Measurements from ENCODE around the gene JPH3. TPM values are rescaled to one million over a fixed set of nuclear protein-coding genes. Genes with fewer than 3 reads are reported as not detected.

JPH3 gene
- total and polyA plus RNA-seq, 2 experiments from 2014 or later, result not detected

DNA sequence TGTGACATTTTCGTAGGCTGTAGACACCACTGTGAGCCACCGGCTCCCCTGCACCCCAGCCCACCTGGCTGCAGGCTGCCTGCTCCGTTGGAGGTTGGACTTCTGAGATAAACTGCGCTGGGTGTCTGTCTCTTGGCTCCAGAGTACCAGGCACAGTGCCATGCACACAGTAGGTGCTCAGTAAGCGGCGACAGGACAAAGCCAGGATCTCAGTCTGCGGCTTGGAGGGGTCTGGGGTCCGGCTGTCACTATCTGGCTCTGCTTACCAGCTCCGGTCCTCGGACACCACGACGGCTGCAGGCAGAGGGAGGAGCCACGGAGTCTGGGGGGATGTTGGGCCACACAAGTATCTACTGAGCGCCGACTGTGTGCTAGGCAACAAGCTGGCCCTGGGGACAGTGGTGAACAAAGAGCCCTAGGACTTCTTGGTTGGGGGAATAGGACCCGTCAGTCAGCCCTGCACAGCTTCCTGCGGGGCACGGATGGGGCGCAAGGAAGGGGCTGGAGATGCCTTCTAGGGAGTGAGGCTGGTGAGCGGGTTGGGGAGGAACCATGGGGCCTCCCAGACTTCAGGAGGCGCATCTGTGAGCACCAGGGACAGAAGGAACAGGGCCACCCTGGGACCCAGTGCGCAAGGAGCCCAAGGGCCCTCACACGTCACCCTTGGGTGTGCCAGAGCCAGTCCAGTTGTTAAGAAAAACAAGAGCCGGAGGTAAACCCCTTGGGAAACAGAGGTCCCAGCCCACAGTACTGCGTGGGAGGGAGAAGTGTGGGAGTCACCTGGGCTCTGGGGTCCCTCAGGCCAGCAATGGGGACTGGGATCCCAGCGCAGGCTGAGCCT is 17.3 kb downstream of the JPH3 start:
- Histone ChIP-seq H3K9me3 (ENCODE audit: low read depth) (no peaks in the 10 kb centered on the region), H3K4me3 (no peak overlapping the region), H3K9me2 (ENCODE audit: insufficient read depth) (no peaks in the 10 kb centered on the region), H3K27me3 (replicated peaks; ENCODE audit: insufficient read depth) (peaks cover 12% of the 10 kb centered on the region), H2AFZ (no peak overlapping the region), H3K4me1 (ENCODE audit: insufficient read depth) (no peaks in the 10 kb centered on the region), H4K20me1 (ENCODE audit: insufficient read depth) (no peaks in the 10 kb centered on the region), H3K4me2 (ENCODE audit: unreplicated experiment) (no peak overlapping the region), H3K27ac (no peak overlapping the region), H3K9ac (no peak overlapping the region), H3F3A (ENCODE audit: insufficient read depth) (no peaks in the 10 kb centered on the region), H3K79me2 (ENCODE audit: insufficient read depth) (no peaks in the 10 kb centered on the region), H3K36me3 (ENCODE audit: low read depth) (no peaks in the 10 kb centered on the region)
- in situ Hi-C loops (cut with MboI), result no loop called here
- no peak for DNase-seq
- WGBS, 2 experiments (ENCODE audit: low coverage in 1 of 2, low lambda C conversion rate in 2 of 2, missing lambda C conversion rate in 2 of 2), result 41 to 43% methylated on average over 23 to 25 of the region's 26 CpGs
- no peak for TF ChIP-seq EZH2 (IDR thresholded peaks at IDR 0.05; ENCODE audit: insufficient read depth, poor library complexity, severe bottlenecking)
- TF ChIP-seq EZH2phosphoT487 (IDR thresholded peaks at IDR 0.05; ENCODE audit: insufficient read depth, low read depth), result no peak

DNA sequence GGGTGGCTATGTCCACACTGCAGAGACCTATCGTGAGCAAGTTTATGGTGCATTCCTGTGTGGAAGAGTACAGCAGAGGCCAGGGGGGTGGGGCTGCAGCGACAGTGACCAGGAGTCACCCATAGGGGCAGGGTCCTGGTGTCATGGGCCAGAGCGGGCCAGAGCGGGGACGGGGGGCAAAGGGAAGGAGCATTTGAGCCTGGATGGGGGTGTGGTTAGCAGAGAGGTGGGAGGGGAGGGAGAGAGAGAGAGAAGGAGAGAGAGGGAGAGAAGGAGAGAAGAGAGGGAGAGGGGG is 17.8 kb downstream of the JPH3 start:
- no peak for TF ChIP-seq EZH2 (IDR thresholded peaks at IDR 0.05; ENCODE audit: insufficient read depth, poor library complexity, severe bottlenecking)
- no peak for TF ChIP-seq EZH2phosphoT487 (IDR thresholded peaks at IDR 0.05; ENCODE audit: insufficient read depth, low read depth)
- in situ Hi-C loops (cut with MboI), result no loop called here
- Histone ChIP-seq H3F3A (ENCODE audit: insufficient read depth) (no peaks in the 10 kb centered on the region), H3K9me2 (ENCODE audit: insufficient read depth) (no peaks in the 10 kb centered on the region), H3K4me3 (no peak overlapping the region), H3K9ac (no peak overlapping the region), H4K20me1 (ENCODE audit: insufficient read depth) (no peaks in the 10 kb centered on the region), H3K4me1 (ENCODE audit: insufficient read depth) (no peaks in the 10 kb centered on the region), H3K4me2 (ENCODE audit: unreplicated experiment) (no peak overlapping the region), H3K9me3 (ENCODE audit: low read depth) (no peaks in the 10 kb centered on the region), H3K79me2 (ENCODE audit: insufficient read depth) (no peaks in the 10 kb centered on the region), H3K27ac (no peak overlapping the region), H2AFZ (no peak overlapping the region), H3K27me3 (replicated peaks; ENCODE audit: insufficient read depth) (peaks cover 12% of the 10 kb centered on the region), H3K36me3 (ENCODE audit: low read depth) (no peaks in the 10 kb centered on the region)
- no peak for DNase-seq
- WGBS, 2 experiments (ENCODE audit: low coverage in 1 of 2, low lambda C conversion rate in 2 of 2, missing lambda C conversion rate in 2 of 2), result 5 to 8% methylated on average over 5 of the region's 5 CpGs

DNA sequence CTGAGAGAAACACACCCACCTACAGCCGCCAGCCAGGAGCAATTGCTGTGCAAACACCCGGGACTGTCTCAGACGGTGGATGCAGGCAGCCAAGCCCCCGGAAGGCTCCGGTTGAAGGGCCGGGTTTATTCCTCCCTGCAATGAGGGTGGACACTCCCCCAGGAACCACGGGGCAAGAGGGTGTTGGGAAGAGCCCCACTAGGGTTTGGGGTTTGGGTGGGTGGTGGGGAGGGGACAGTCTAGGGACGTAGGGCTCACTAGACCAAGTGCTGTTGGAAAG is 19.2 kb downstream of the JPH3 start:
- no peaks in the 10 kb centered on the region for H3K79me2 ChIP-seq (ENCODE audit: insufficient read depth)
- no peak for DNase-seq
- H3K27ac ChIP-seq, result no peak overlapping the region
- no peaks in the 10 kb centered on the region for H4K20me1 ChIP-seq (ENCODE audit: insufficient read depth)
- no peaks in the 10 kb centered on the region for H3K9me2 ChIP-seq (ENCODE audit: insufficient read depth)
- no peaks in the 10 kb centered on the region for H3F3A ChIP-seq (ENCODE audit: insufficient read depth)
- peaks cover 12% of the 10 kb centered on the region for H3K27me3 ChIP-seq (replicated peaks; ENCODE audit: insufficient read depth)
- no peaks in the 10 kb centered on the region for H3K4me1 ChIP-seq (ENCODE audit: insufficient read depth)
- no peak overlapping the region for H3K4me3 ChIP-seq
- in situ Hi-C loops (cut with MboI), result no loop called here
- no peak overlapping the region for H3K9ac ChIP-seq
- no peaks in the 10 kb centered on the region for H3K36me3 ChIP-seq (ENCODE audit: low read depth)
- H3K4me2 ChIP-seq (ENCODE audit: unreplicated experiment), result no peak overlapping the region
- H3K9me3 ChIP-seq (ENCODE audit: low read depth), result no peaks in the 10 kb centered on the region
- TF ChIP-seq EZH2phosphoT487 (IDR thresholded peaks at IDR 0.05; ENCODE audit: insufficient read depth, low read depth) (no peak), EZH2 (IDR thresholded peaks at IDR 0.05; ENCODE audit: insufficient read depth, poor library complexity, severe bottlenecking) (no peak)
- 33 to 34% methylated on average over 7 to 8 of the region's 8 CpGs for WGBS, 2 experiments (ENCODE audit: low coverage in 1 of 2, low lambda C conversion rate in 2 of 2, missing lambda C conversion rate in 2 of 2)
- no peak overlapping the region for H2AFZ ChIP-seq

DNA sequence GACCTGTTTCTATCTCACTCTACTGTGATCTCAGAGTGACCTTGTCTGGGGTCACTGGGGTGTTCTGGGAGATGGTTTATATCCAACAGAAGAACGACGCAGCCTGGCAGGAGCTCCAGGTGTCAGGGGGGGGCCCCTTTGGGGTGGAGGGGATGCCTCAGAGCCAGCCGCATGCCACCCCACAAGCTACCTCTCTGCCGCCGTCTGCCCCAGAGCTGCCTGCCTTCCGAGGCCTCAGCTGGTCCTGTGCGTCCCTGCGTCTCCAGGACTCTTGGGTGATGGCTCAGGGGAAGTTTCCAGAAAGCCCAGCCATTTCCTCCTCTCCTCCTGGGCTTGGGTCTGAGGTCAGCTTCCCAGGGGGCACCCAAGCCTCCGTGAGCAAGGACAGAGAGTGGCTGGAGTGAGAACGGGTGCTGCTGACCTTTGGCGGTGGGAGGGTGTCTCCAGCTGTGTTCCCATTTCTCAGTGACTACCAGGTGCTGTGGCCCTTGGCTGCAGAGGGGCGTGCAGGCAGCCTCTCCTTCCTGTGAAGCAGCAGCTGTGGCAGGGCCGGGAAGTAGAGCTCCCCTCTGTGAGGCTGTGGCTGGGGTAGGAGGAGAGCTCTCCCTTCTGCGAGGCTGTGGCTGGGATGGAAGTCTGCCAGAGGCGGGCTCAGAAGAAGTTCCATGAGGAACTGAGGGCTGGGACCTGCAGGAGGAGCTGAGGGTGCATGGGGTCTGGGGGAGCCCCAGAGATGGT is 19.8 kb downstream of the JPH3 start:
- no peak overlapping the region for H3K9ac ChIP-seq
- no peaks in the 10 kb centered on the region for H3K79me2 ChIP-seq (ENCODE audit: insufficient read depth)
- H2AFZ ChIP-seq, result no peak overlapping the region
- in situ Hi-C loops (cut with MboI), result no loop called here
- no peak overlapping the region for H3K4me3 ChIP-seq
- H3F3A ChIP-seq (ENCODE audit: insufficient read depth), result no peaks in the 10 kb centered on the region
- H3K4me1 ChIP-seq (ENCODE audit: insufficient read depth), result no peaks in the 10 kb centered on the region
- no peak overlapping the region for H3K27ac ChIP-seq
- H3K9me3 ChIP-seq (ENCODE audit: low read depth), result no peaks in the 10 kb centered on the region
- peaks cover 12% of the 10 kb centered on the region for H3K27me3 ChIP-seq (replicated peaks; ENCODE audit: insufficient read depth)
- no peaks in the 10 kb centered on the region for H3K9me2 ChIP-seq (ENCODE audit: insufficient read depth)
- H3K36me3 ChIP-seq (ENCODE audit: low read depth), result no peaks in the 10 kb centered on the region
- H3K4me2 ChIP-seq (ENCODE audit: unreplicated experiment), result no peak overlapping the region
- 54 to 55% methylated on average over 13 to 15 of the region's 15 CpGs for WGBS, 2 experiments (ENCODE audit: low coverage in 1 of 2, low lambda C conversion rate in 2 of 2, missing lambda C conversion rate in 2 of 2)
- no peaks in the 10 kb centered on the region for H4K20me1 ChIP-seq (ENCODE audit: insufficient read depth)
- TF ChIP-seq EZH2 (IDR thresholded peaks at IDR 0.05; ENCODE audit: insufficient read depth, poor library complexity, severe bottlenecking) (no peak), EZH2phosphoT487 (IDR thresholded peaks at IDR 0.05; ENCODE audit: insufficient read depth, low read depth) (no peak)
- no peak for DNase-seq
